H1 (cell line): ENCODE measurements around the gene ACLY. TPM values are rescaled to one million over a fixed set of nuclear protein-coding genes. Genes with fewer than 3 reads are reported as not detected.

Source experiments
- CTCF ChIA-PET: fragments of 300-600 bp; sonication (Branson Sonifier 250); formaldehyde crosslinking; loops from one replicate; lab custom pipeline; 2021; ENCODE audit not compliant: partially characterized antibody; lab: Charles Lee
- POLR2A ChIA-PET: fragments of 300-600 bp; sonication (Branson Sonifier 250); formaldehyde crosslinking; loops from one replicate; lab custom pipeline; 2021; ENCODE audit warnings: inconsistent platforms; ENCODE audit not compliant: partially characterized antibody; lab: Charles Lee
- DNase-seq, 2 experiments: peaks; one replicate each; pipeline versions ENCODE4 v3.0.0 to v3.0.0-alpha.2; 2010 to 2022; ENCODE audit warnings: low spot score in 2 of 2, low read depth in 1 of 2, mixed read lengths in 1 of 2
- FAIRE-seq: peaks from 2 replicates; lab custom pipeline; 2011; peaks lifted over from hg19 to GRCh38; lab: Jason Lieb, UNC
- H2AFZ ChIP-seq: 2 replicates; pipeline ENCODE4 v1.8.1; 2012; ENCODE audit warnings: low read length, inconsistent platforms
- H2AK5ac ChIP-seq: 2 replicates; pipeline ENCODE4 v1.6.1; 2013; ENCODE audit warnings: low read depth, low read length
- H2BK120ac ChIP-seq: replicated peaks from 2 replicates; pipeline ENCODE3; 2013; ENCODE audit warnings: low read depth, low read length, inconsistent platforms
- H2BK12ac ChIP-seq: 2 replicates; pipeline ENCODE4 v1.6.1; 2013; ENCODE audit warnings: low read depth, low read length
- H2BK15ac ChIP-seq: 2 replicates; pipeline ENCODE4 v1.6.1; 2013; ENCODE audit warnings: low read length
- H2BK20ac ChIP-seq: 2 replicates; pipeline ENCODE4 v1.6.1; 2013; ENCODE audit warnings: low read length
- H2BK5ac ChIP-seq: 2 replicates; pipeline ENCODE4 v1.6.1; 2013; ENCODE audit warnings: low read depth, low read length
- H3K14ac ChIP-seq: 2 replicates; pipeline ENCODE4 v1.6.1; 2013; ENCODE audit warnings: inconsistent platforms; ENCODE audit not compliant: insufficient read length
- H3K18ac ChIP-seq: 2 replicates; pipeline ENCODE4 v1.6.1; 2013; ENCODE audit warnings: low read length; ENCODE audit errors: extremely low read depth
- H3K23ac ChIP-seq: 2 replicates; pipeline ENCODE4 v1.6.1; 2013; ENCODE audit warnings: inconsistent platforms; ENCODE audit not compliant: insufficient read length
- H3K23me2 ChIP-seq: 2 replicates; pipeline ENCODE4 v1.6.1; 2013; ENCODE audit warnings: low read depth, low read length
- H3K27ac ChIP-seq: 2 replicates; pipeline ENCODE4 v1.6.1; 2011; ENCODE audit warnings: low read depth, low read length, inconsistent platforms
- H3K27me3 ChIP-seq, 4 experiments: replicated peaks in 1 of 4; 1 replicate in 1 of 4; 2 replicates in 3 of 4; pipeline versions ENCODE4 v1.6.1 to v1.8.1; 2011 to 2013; ENCODE audit warnings: low read length in 3 of 4, mild to moderate bottlenecking in 3 of 4, inconsistent platforms in 2 of 4, mixed read lengths in 2 of 4, moderate library complexity in 1 of 4; ENCODE audit not compliant: control insufficient read depth in 3 of 4, insufficient read depth in 3 of 4; ENCODE audit errors: extremely low read depth in 1 of 4
- H3K36me3 ChIP-seq, 4 experiments: 2 replicates each; pipeline versions ENCODE4 v1.6.1 to v1.8.1; 2011 to 2013; ENCODE audit warnings: mild to moderate bottlenecking in 4 of 4, low read length in 3 of 4, moderate library complexity in 2 of 4, control low read depth in 1 of 4, inconsistent platforms in 1 of 4; ENCODE audit not compliant: insufficient read depth in 4 of 4, control insufficient read depth in 2 of 4
- H3K4ac ChIP-seq: replicated peaks from 2 replicates; pipeline ENCODE3; 2013; ENCODE audit warnings: low read length, low read depth, mixed read lengths, inconsistent platforms; ENCODE audit not compliant: insufficient read length
- H3K4me1 ChIP-seq, 4 experiments: replicated peaks in 1 of 4; 1 replicate in 1 of 4; 2 replicates in 3 of 4; pipeline versions ENCODE4 v1.6.1 to v1.8.1; 2011 to 2013; ENCODE audit warnings: low read length in 3 of 4, inconsistent platforms in 2 of 4, mixed read lengths in 1 of 4; ENCODE audit not compliant: insufficient read depth in 4 of 4, control insufficient read depth in 3 of 4
- H3K4me2 ChIP-seq, 2 experiments: 2 replicates each; pipeline versions ENCODE4 v1.6.1 to v1.8.1; 2011 to 2013; ENCODE audit warnings: low read depth in 2 of 2, low read length in 2 of 2, control low read depth in 1 of 2, inconsistent platforms in 1 of 2, mild to moderate bottlenecking in 1 of 2; ENCODE audit not compliant: insufficient read depth in 1 of 2
- H3K4me3 ChIP-seq, 4 experiments: fragments of 200-600, 300-600 bp in 1 of 4; sonication (generic), shearing (Covaris generic), sonication (Bioruptor Twin) in 1 of 4; 2 replicates each; pipeline versions ENCODE4 v1.5.1 to v1.8.1; 2011 to 2016; ENCODE audit warnings: low read length in 4 of 4, low read depth in 3 of 4, control low read depth in 2 of 4, inconsistent platforms in 2 of 4, mild to moderate bottlenecking in 2 of 4, mixed read lengths in 1 of 4, moderate library complexity in 1 of 4; ENCODE audit not compliant: insufficient read depth in 2 of 4; ENCODE audit errors: extremely low read depth in 1 of 4
- H3K56ac ChIP-seq: replicated peaks from 2 replicates; pipeline ENCODE3; 2013; ENCODE audit warnings: low read depth, mild to moderate bottlenecking, mixed read lengths, low read length, inconsistent platforms; ENCODE audit not compliant: insufficient read length
- H3K79me1 ChIP-seq: 2 replicates; pipeline ENCODE4 v1.6.1; 2013; ENCODE audit warnings: low read depth, low read length, control low read depth
- H3K79me2 ChIP-seq, 2 experiments: 2 replicates each; pipeline versions ENCODE4 v1.6.1 to v1.8.1; 2012 to 2013; ENCODE audit warnings: low read length in 2 of 2, mild to moderate bottlenecking in 2 of 2, inconsistent platforms in 1 of 2; ENCODE audit not compliant: insufficient read depth in 2 of 2, control insufficient read depth in 1 of 2
- H3K9ac ChIP-seq, 4 experiments: replicated peaks in 1 of 4; 1 replicate in 1 of 4; 2 replicates in 3 of 4; pipeline versions ENCODE4 v1.6.1 to v1.8.1; 2011 to 2013; ENCODE audit warnings: low read depth in 3 of 4, low read length in 3 of 4, control low read depth in 2 of 4, mild to moderate bottlenecking in 2 of 4, moderate library complexity in 2 of 4, inconsistent platforms in 1 of 4; ENCODE audit errors: extremely low read depth in 1 of 4
- H3K9me3 ChIP-seq, 2 experiments: 2 replicates each; pipeline versions ENCODE4 v1.6.1 to v1.8.1; 2012 to 2013; ENCODE audit warnings: mild to moderate bottlenecking in 2 of 2, moderate library complexity in 2 of 2, control low read depth in 1 of 2, inconsistent platforms in 1 of 2, low read depth in 1 of 2, low read length in 1 of 2, mixed read lengths in 1 of 2; ENCODE audit not compliant: insufficient read depth in 2 of 2
- H4K20me1 ChIP-seq, 2 experiments: replicated peaks in 1 of 2; 2 replicates each; pipeline versions ENCODE3 to v1.8.1; 2011 to 2013; ENCODE audit warnings: inconsistent platforms in 2 of 2, low read length in 2 of 2, mild to moderate bottlenecking in 1 of 2; ENCODE audit not compliant: insufficient read depth in 2 of 2, control insufficient read depth in 1 of 2
- H4K5ac ChIP-seq: 2 replicates; pipeline ENCODE4 v1.6.1; 2013; ENCODE audit warnings: low read length, low read depth, mixed read lengths, inconsistent platforms; ENCODE audit not compliant: insufficient read length
- H4K8ac ChIP-seq: 2 replicates; pipeline ENCODE4 v1.8.0; 2013; ENCODE audit warnings: mild to moderate bottlenecking, moderate library complexity, low read length, inconsistent platforms; ENCODE audit not compliant: insufficient read depth; ENCODE audit errors: extremely low read depth
- H4K91ac ChIP-seq: replicated peaks from 2 replicates; pipeline ENCODE3; 2013; ENCODE audit warnings: low read length, mixed read lengths, inconsistent platforms; ENCODE audit not compliant: insufficient read length
- CHD2 ChIP-seq: IDR thresholded peaks from 2 replicates; pipeline ENCODE4 v1.6.1; 2012; ENCODE audit warnings: low read length, improper control_type of control experiment
- WGBS, 2 experiments: shearing (Covaris generic) in 1 of 2; methylation state at CpG; one replicate each; pipeline versions ENCODE4 v1.1.6 to v1.1.7; 2013 to 2015; ENCODE audit warnings: low lambda C conversion rate in 2 of 2, mixed read lengths in 2 of 2, inconsistent platforms in 1 of 2, low coverage in 1 of 2, missing lambda C conversion rate in 1 of 2; ENCODE audit not compliant: insufficient replicate concordance in 2 of 2, insufficient coverage in 1 of 2, insufficient read length in 1 of 2; ENCODE audit errors: extremely low coverage in 1 of 2, missing lambda C conversion rate in 1 of 2; 5-methylcytosine and 5-hydroxymethylcytosine counted together
- polyA plus RNA-seq, 7 experiments: library from polyadenylated mRNA; depleted of rRNA in 3 of 7; stranded (reverse) in 5 of 7; unstranded in 2 of 7; fragments of >200 nt in 5 of 7; fragments of 200-250 nt in 2 of 7; gene quantifications; 1 replicate in 5 of 7; 2 replicates in 1 of 7; 4 replicates in 1 of 7; pipeline versions ENCODE4 v1.2.1 to v1.2.3, GENCODE V29; 2011 to 2013; ENCODE audit warnings: missing spikeins in 2 of 7, mixed read lengths in 2 of 7
- total RNA-seq: library from RNA; stranded (reverse); fragmentation: NEBNext Ultra II Directional; extraction: Animal tissue kit (Norgen Biotek cat#: 25700); gene quantifications from 2 replicates; pipeline ENCODE4 v1.2.1, GENCODE V29; 2021

The ACLY gene
- total and polyA plus RNA-seq, 2 of the 8 experiments (the other 6 are each of a cell fraction or from before 2014, with no cell fraction given), result 167 to 393 TPM

GRCh38 chr17:41823141-41823524, 95.6 kb downstream of the ACLY start:
- CTCF ChIA-PET, result interaction anchor here (0.7 to 4.1 kb wide), 4 partner anchors 11 to 37 kb away, joined by 3 to 16 read pairs (median 5); partner anchors contain the start of genes FKBP10, JUP and P3H4
- Histone ChIP-seq H3K23ac (no peak overlapping the region), H3K79me2 (no peaks in the 10 kb centered on the region), H3K9ac (no peak overlapping the region), H4K5ac (no peak overlapping the region), H3K23me2 (no peaks in the 10 kb centered on the region; the same call in 1 of the 2 replicates), H4K20me1 (peaks cover 1 to 6% of the 10 kb centered on the region in 2 experiments), H2BK20ac (no peak overlapping the region), H2BK15ac (no peak overlapping the region), H3K14ac (no peak overlapping the region), H3K27ac (no peak overlapping the region), H2BK12ac (no peak overlapping the region), H3K79me1 (peaks cover 2% of the 10 kb centered on the region; the same call in 1 of the 2 replicates), H3K4ac (no peak overlapping the region), H3K27me3 (no peaks in the 10 kb centered on the region), H4K8ac (no peak overlapping the region), H4K91ac (no peak overlapping the region), H3K9me3 (no peaks in the 10 kb centered on the region), H3K4me2 (no peak overlapping the region), H2AFZ (no peak overlapping the region), H3K4me3 (no peak overlapping the region), H2BK120ac (no peak overlapping the region), H3K36me3 (peaks cover 9 to 51% (median 12%) of the 10 kb centered on the region in 4 experiments; a peak in 7 of 8 replicates), H3K56ac (no peak overlapping the region), H3K4me1 (peaks cover 0 to 18% (median 12%) of the 10 kb centered on the region in 4 experiments; a peak in 6 of 7 replicates), H2AK5ac (no peak overlapping the region), H3K18ac (no peak overlapping the region), H2BK5ac (no peak overlapping the region)
- FAIRE-seq, result no peak
- TF ChIP-seq CHD2, result no peak
- 95% methylated on average over 1 of the region's 1 CpG; no CpG with 5 or more reads in 1 of the 2 experiments for WGBS, 2 experiments
- no peak for DNase-seq
- POLR2A ChIA-PET, result interaction anchor here (0.9 to 5.6 kb wide), 9 partner anchors 9 to 96 kb away, joined by 3 to 40 read pairs (median 5); partner anchors contain the start of genes ACLY, FKBP10, HAP1 and P3H4
